GM12873 (cell line): ENCODE data around the gene SNCAIP.

Experiments
- TF ChIP-seq, protein P1 (sequence below): IDR thresholded peaks from 2 replicates; pipeline ENCODE4 v1.5.1; 2012; ENCODE audit warnings: low read depth, mild to moderate bottlenecking, moderate library complexity, low read length, control low read depth; ENCODE audit not compliant: insufficient read depth; ENCODE audit errors: missing control alignments

The SNCAIP gene

DNA sequence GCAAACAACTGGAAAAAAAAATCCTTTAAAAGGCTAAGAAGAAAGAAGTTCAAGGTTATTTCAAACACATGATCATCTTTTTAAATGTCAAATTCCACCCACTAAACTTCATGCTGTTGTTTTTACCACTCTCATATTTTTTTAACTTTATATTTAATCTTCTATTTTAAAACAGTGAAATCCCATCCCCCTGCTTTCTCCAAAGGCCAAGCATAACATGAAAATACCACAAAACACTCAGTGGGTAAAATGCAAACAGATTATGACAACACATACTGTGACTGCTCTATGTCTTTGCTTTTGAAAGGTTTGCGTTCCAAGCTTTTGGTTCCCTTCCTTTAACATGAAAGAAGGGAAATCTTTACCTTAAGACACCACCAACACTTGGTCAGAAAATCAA is 127.6 kb downstream of the SNCAIP start:
- TF ChIP-seq, protein P1, sequence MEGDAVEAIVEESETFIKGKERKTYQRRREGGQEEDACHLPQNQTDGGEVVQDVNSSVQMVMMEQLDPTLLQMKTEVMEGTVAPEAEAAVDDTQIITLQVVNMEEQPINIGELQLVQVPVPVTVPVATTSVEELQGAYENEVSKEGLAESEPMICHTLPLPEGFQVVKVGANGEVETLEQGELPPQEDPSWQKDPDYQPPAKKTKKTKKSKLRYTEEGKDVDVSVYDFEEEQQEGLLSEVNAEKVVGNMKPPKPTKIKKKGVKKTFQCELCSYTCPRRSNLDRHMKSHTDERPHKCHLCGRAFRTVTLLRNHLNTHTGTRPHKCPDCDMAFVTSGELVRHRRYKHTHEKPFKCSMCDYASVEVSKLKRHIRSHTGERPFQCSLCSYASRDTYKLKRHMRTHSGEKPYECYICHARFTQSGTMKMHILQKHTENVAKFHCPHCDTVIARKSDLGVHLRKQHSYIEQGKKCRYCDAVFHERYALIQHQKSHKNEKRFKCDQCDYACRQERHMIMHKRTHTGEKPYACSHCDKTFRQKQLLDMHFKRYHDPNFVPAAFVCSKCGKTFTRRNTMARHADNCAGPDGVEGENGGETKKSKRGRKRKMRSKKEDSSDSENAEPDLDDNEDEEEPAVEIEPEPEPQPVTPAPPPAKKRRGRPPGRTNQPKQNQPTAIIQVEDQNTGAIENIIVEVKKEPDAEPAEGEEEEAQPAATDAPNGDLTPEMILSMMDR = no peak

DNA sequence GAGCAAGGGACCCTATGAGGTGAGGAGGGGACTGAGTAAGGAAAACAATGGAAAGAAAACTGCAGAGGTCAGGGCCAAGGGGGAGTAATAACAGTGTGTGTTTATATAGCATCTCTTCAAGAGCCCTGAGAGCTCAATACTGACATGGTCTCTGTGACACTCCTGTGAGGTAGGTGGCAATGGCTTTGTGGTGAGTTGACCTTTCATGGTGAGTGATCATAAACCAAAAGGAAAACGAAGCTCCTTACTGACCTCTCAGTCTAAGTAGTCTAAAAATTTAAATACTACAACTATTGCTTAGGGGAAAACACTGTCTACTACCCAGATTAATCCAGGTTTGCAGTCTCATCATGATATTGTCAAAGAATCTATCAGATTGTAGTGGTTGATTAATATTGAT is 130.9 kb downstream of the SNCAIP start:
- TF ChIP-seq, protein P1 = no peak

GRCh38 chr5:122444411-122444810 is 132.4 kb downstream of the SNCAIP start:
- TF ChIP-seq, protein P1 = no peak

- TF ChIP-seq, protein P1 = no peak
Observed at GRCh38 chr5:122445070-122445469, 133.0 kb downstream of the SNCAIP start.

DNA sequence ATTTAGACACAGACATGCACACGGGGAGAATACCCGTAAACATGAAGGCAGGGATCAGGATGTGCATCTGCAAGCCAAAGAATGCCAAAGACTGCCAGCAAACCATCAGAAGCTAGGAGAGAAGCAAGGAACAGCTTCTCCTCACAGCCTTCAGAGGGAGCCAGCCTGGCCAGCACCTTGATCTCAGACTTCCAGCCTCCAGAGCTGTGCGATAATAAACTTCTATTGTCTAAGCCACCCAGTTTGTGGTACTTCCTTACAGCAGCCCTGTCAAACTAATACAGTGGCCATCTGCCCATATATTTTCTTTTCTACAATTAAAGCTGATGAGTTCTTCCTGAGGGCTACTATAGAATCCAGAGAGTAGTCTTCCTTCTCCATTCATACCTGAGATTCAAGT is 135.0 kb downstream of the SNCAIP start:
- TF ChIP-seq, protein P1 = no peak

DNA sequence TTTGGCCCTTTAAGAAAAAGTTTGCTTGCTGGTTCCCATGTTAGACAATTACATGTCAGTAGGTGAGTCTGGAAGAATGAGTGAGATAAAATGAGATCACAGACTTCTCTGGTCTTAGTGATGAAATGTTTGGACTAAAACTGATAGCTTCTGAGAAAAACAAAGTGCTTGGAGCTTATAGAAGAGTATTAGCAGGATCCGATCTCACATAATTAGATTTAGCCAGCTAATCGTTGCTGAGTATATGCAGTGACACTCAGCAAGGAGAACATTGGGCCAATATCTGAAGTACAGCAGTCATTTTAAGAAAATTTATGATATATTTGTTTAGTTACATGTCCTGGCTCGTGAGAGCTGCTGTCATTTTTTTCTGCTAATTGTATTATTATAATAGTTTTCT is 135.8 kb downstream of the SNCAIP start:
- TF ChIP-seq, protein P1 = no peak

GRCh38 chr5:122454541-122454940 is 142.5 kb downstream of the SNCAIP start:
- TF ChIP-seq, protein P1 = no peak
